ENCODE data around the gene TMBIM6. TPM values are rescaled to one million over a fixed set of nuclear protein-coding genes. Genes with fewer than 3 reads are reported as not detected.

The TMBIM6 gene
- total RNA-seq, 1 donor from 2014 or later = 452 TPM

GRCh38 chr12:49792976-49793580, 51.7 kb downstream of the TMBIM6 start:
- TF ChIP-seq EZH2 (IDR thresholded peaks at IDR 0.05; ENCODE audit: insufficient read depth, low read length) (no peak), CTCF (IDR thresholded peaks at IDR 0.05; ENCODE audit: insufficient read depth, low read depth, low read length) (no peak)
- no peak overlapping the region for H3K4me2 ChIP-seq (ENCODE audit: low read length)
- H4K20me1 ChIP-seq (ENCODE audit: insufficient read depth, low read length) = peaks cover 14% of the 10 kb centered on the region
- H3K27me3 Mint-ChIP-seq (ENCODE audit: low read depth, unreplicated experiment) = no peaks in the 10 kb centered on the region
- H3K79me2 ChIP-seq (ENCODE audit: insufficient read depth, low read length) = no peaks in the 10 kb centered on the region
- peaks cover 16% of the 10 kb centered on the region for H3K36me3 ChIP-seq (ENCODE audit: insufficient read depth, low read length)
- H3K4me1 ChIP-seq (ENCODE audit: insufficient read depth, low read length) = no peaks in the 10 kb centered on the region
- peaks cover 11% of the 10 kb centered on the region for H3K36me3 Mint-ChIP-seq (ENCODE audit: low read depth, unreplicated experiment)
- no peak overlapping the region for H2AFZ ChIP-seq (ENCODE audit: low read depth, low read length)
- H3K27me3 ChIP-seq (ENCODE audit: insufficient read depth, low read length) = no peaks in the 10 kb centered on the region
- DNase-seq (ENCODE audit: low read depth) (no peak), FAIRE-seq (no peak)
- H3K4me1 Mint-ChIP-seq (ENCODE audit: low read depth, unreplicated experiment) = no peaks in the 10 kb centered on the region
- no peaks in the 10 kb centered on the region for H3K9me3 ChIP-seq (ENCODE audit: insufficient read depth, low read depth, low read length)
- H3K4me3 ChIP-seq (ENCODE audit: insufficient read depth, low read depth, low read length) = no peak overlapping the region
- H3K9me3 Mint-ChIP-seq (ENCODE audit: unreplicated experiment) = no peaks in the 10 kb centered on the region
- H3K27ac Mint-ChIP-seq (ENCODE audit: unreplicated experiment) = no peak overlapping the region
- no peak overlapping the region for H3K9ac ChIP-seq (ENCODE audit: low read length)
- H3K27ac ChIP-seq (ENCODE audit: low read depth, low read length) = no peak overlapping the region
- H3K4me3 Mint-ChIP-seq (ENCODE audit: unreplicated experiment) = no peak overlapping the region

- no peak overlapping the region for H3K4me3 Mint-ChIP-seq (ENCODE audit: unreplicated experiment)
- no peaks in the 10 kb centered on the region for H3K27me3 Mint-ChIP-seq (ENCODE audit: low read depth, unreplicated experiment)
- H3K36me3 Mint-ChIP-seq (ENCODE audit: low read depth, unreplicated experiment) = peaks cover 11% of the 10 kb centered on the region
- Histone ChIP-seq H3K27ac (ENCODE audit: low read depth, low read length) (no peak overlapping the region), H3K4me2 (ENCODE audit: low read length) (no peak overlapping the region), H3K27me3 (ENCODE audit: insufficient read depth, low read length) (no peaks in the 10 kb centered on the region), H3K4me3 (ENCODE audit: insufficient read depth, low read depth, low read length) (no peak overlapping the region), H3K9ac (ENCODE audit: low read length) (no peak overlapping the region), H2AFZ (ENCODE audit: low read depth, low read length) (no peak overlapping the region), H3K9me3 (ENCODE audit: insufficient read depth, low read depth, low read length) (no peaks in the 10 kb centered on the region), H3K36me3 (ENCODE audit: insufficient read depth, low read length) (peaks cover 16% of the 10 kb centered on the region), H3K4me1 (ENCODE audit: insufficient read depth, low read length) (no peaks in the 10 kb centered on the region), H3K79me2 (ENCODE audit: insufficient read depth, low read length) (no peaks in the 10 kb centered on the region), H4K20me1 (ENCODE audit: insufficient read depth, low read length) (peaks cover 16% of the 10 kb centered on the region)
- FAIRE-seq = no peak
- TF ChIP-seq CTCF (IDR thresholded peaks at IDR 0.05; ENCODE audit: insufficient read depth, low read depth, low read length) (no peak), EZH2 (IDR thresholded peaks at IDR 0.05; ENCODE audit: insufficient read depth, low read length) (no peak)
- H3K27ac Mint-ChIP-seq (ENCODE audit: unreplicated experiment) = no peak overlapping the region
- no peak for DNase-seq (ENCODE audit: low read depth)
- H3K9me3 Mint-ChIP-seq (ENCODE audit: unreplicated experiment) = no peaks in the 10 kb centered on the region
- no peaks in the 10 kb centered on the region for H3K4me1 Mint-ChIP-seq (ENCODE audit: low read depth, unreplicated experiment)
Measured at GRCh38 chr12:49793620-49794019, 52.3 kb downstream of the TMBIM6 start.

- Histone ChIP-seq H3K36me3 (ENCODE audit: insufficient read depth, low read length) (peaks cover 20% of the 10 kb centered on the region), H3K27ac (ENCODE audit: low read depth, low read length) (no peak overlapping the region), H4K20me1 (ENCODE audit: insufficient read depth, low read length) (peaks cover 20% of the 10 kb centered on the region), H3K9me3 (ENCODE audit: insufficient read depth, low read depth, low read length) (no peaks in the 10 kb centered on the region), H3K27me3 (ENCODE audit: insufficient read depth, low read length) (no peaks in the 10 kb centered on the region), H3K4me3 (ENCODE audit: insufficient read depth, low read depth, low read length) (no peak overlapping the region), H2AFZ (ENCODE audit: low read depth, low read length) (no peak overlapping the region), H3K4me1 (ENCODE audit: insufficient read depth, low read length) (no peaks in the 10 kb centered on the region), H3K79me2 (ENCODE audit: insufficient read depth, low read length) (no peaks in the 10 kb centered on the region), H3K4me2 (ENCODE audit: low read length) (no peak overlapping the region), H3K9ac (ENCODE audit: low read length) (no peak overlapping the region)
- Mint-ChIP-seq H3K9me3 (ENCODE audit: unreplicated experiment) (no peaks in the 10 kb centered on the region), H3K36me3 (ENCODE audit: low read depth, unreplicated experiment) (peaks cover 13% of the 10 kb centered on the region), H3K27ac (ENCODE audit: unreplicated experiment) (no peak overlapping the region), H3K27me3 (ENCODE audit: low read depth, unreplicated experiment) (no peaks in the 10 kb centered on the region), H3K4me1 (ENCODE audit: low read depth, unreplicated experiment) (peaks cover 3% of the 10 kb centered on the region), H3K4me3 (ENCODE audit: unreplicated experiment) (no peak overlapping the region)
- DNase-seq (ENCODE audit: low read depth) (no peak), FAIRE-seq (no peak)
- no peak for TF ChIP-seq CTCF (IDR thresholded peaks at IDR 0.05; ENCODE audit: insufficient read depth, low read depth, low read length)
- no peak for TF ChIP-seq EZH2 (IDR thresholded peaks at IDR 0.05; ENCODE audit: insufficient read depth, low read length)
Measured at GRCh38 chr12:49794021-49794420, 52.7 kb downstream of the TMBIM6 start.
